Stomach (tissue), 4 donors: ENCODE results near the gene CLRN3.

Experiments
- POLR2A ChIP-seq, 4 donors: fragments of 450-650 bp; IDR thresholded peaks; one replicate each; pipeline ENCODE4 v1.6.1; 2016; ENCODE audit warnings: antibody characterized with exemption in 4 of 4, control low read depth in 2 of 4, mild to moderate bottlenecking in 1 of 4, moderate library complexity in 1 of 4
- TF ChIP-seq, protein P1 (sequence below), 7 experiments: fragments of 450-650 bp in 4 of 7; fragments of 200-600 bp in 3 of 7; sonication (generic) in 3 of 7; IDR thresholded peaks; one replicate each; pipeline ENCODE4 v1.5.1; 2016 to 2019; ENCODE audit warnings: antibody characterized with exemption in 7 of 7, control low read depth in 2 of 7, mild to moderate bottlenecking in 1 of 7

DNA sequence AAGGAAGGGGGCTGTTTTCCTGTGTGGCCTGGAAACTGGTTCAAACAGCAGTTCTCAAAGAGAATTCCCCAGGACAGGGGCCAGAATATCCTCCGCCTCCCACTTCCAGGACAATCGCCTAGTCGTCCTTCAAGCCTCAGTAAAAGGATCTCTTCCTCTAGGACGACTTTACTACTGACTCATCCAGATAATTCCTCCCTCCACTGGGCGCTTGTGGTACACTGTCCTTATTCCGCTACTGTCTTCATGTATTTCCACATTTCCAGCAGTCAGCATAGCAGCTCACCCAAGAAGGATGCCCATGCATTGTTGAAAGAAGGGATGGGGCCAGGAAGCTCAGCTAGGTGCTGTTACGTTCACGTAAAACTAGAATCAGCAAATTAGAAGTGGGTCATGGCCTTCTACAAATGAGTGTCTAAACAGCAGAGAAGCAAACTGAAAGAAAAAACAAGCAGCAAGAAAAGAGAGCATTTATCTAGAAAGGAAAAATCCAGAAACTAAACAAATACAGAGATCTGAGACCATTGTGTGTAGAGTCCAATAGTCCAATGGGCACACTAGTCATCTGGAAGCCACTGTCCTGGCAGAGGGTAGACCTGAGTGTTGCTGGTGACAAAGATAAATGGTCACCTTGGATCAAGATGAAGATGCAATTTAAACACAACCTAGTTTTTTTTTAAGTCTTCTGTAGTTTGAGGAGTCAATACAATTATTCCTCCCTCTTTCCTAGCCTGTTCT is 26.3 kb downstream of the CLRN3 start:
- TF ChIP-seq, protein P1, sequence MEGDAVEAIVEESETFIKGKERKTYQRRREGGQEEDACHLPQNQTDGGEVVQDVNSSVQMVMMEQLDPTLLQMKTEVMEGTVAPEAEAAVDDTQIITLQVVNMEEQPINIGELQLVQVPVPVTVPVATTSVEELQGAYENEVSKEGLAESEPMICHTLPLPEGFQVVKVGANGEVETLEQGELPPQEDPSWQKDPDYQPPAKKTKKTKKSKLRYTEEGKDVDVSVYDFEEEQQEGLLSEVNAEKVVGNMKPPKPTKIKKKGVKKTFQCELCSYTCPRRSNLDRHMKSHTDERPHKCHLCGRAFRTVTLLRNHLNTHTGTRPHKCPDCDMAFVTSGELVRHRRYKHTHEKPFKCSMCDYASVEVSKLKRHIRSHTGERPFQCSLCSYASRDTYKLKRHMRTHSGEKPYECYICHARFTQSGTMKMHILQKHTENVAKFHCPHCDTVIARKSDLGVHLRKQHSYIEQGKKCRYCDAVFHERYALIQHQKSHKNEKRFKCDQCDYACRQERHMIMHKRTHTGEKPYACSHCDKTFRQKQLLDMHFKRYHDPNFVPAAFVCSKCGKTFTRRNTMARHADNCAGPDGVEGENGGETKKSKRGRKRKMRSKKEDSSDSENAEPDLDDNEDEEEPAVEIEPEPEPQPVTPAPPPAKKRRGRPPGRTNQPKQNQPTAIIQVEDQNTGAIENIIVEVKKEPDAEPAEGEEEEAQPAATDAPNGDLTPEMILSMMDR (IDR thresholded peaks at IDR 0.05): no peak
- no peak for TF ChIP-seq POLR2A (IDR thresholded peaks at IDR 0.05)
